Fibroblast of villous mesenchyme (primary cell): Measurements from ENCODE around the gene COX6A2. TPM values are rescaled to one million over a fixed set of nuclear protein-coding genes. Genes with fewer than 3 reads are reported as not detected.
"Not testable (repeated sequence)": the region's sequence is repeated elsewhere in the genome, so short reads cannot be mapped to it uniquely, and the experiment has no call there.

Experiments used
- DNase-seq: peaks from one replicate; pipeline ENCODE4 v3.0.0-alpha.2; 2010; ENCODE audit warnings: low read depth
- H3K4me3 ChIP-seq: 2 replicates; pipeline ENCODE4 v1.5.1; 2011; ENCODE audit warnings: low read depth, mild to moderate bottlenecking, low read length
- total RNA-seq: library from RNA; depleted of rRNA; stranded (reverse); fragments of >200 nt; gene quantifications from 2 replicates; pipeline ENCODE4 v1.2.3, GENCODE V29; 2012
- TF ChIP-seq, protein P1 (sequence below): IDR thresholded peaks from 2 replicates; pipeline ENCODE4 v1.5.1; 2012; ENCODE audit warnings: low read depth, mild to moderate bottlenecking, low read length; ENCODE audit not compliant: insufficient read depth

Gene COX6A2
- total RNA-seq, 1 donor: not detected

DNA sequence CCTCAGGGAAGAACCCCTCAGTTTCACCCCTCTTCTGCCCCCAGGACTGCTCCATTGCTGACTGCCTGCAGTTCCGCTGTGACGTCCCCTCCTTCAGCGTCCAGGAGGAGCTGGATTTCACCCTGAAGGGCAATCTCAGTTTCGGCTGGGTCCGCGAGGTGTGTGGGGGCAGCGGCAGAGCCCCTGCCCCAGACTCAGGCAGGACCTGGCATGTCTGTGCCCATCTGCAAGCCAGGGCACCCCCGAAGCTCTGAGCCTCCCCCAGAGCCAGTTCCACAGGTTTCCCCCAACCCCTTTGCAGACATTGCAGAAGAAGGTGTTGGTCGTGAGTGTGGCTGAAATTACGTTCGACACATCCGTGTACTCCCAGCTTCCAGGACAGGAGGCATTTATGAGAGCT, 4.4 kb downstream of the COX6A2 start:
- TF ChIP-seq, protein P1, sequence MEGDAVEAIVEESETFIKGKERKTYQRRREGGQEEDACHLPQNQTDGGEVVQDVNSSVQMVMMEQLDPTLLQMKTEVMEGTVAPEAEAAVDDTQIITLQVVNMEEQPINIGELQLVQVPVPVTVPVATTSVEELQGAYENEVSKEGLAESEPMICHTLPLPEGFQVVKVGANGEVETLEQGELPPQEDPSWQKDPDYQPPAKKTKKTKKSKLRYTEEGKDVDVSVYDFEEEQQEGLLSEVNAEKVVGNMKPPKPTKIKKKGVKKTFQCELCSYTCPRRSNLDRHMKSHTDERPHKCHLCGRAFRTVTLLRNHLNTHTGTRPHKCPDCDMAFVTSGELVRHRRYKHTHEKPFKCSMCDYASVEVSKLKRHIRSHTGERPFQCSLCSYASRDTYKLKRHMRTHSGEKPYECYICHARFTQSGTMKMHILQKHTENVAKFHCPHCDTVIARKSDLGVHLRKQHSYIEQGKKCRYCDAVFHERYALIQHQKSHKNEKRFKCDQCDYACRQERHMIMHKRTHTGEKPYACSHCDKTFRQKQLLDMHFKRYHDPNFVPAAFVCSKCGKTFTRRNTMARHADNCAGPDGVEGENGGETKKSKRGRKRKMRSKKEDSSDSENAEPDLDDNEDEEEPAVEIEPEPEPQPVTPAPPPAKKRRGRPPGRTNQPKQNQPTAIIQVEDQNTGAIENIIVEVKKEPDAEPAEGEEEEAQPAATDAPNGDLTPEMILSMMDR: no peak
- H3K4me3 ChIP-seq: no peak overlapping the region
- no peak for DNase-seq

- no peak for DNase-seq
- TF ChIP-seq, protein P1: no peak
- no peak overlapping the region for H3K4me3 ChIP-seq
These were observed 4.9 kb downstream of the COX6A2 start for GRCh38 chr16:31423241-31423640.

GRCh38 chr16:31421587-31421986, 6.6 kb downstream of the COX6A2 start:
- DNase-seq: no peak
- no peak overlapping the region for H3K4me3 ChIP-seq

DNA sequence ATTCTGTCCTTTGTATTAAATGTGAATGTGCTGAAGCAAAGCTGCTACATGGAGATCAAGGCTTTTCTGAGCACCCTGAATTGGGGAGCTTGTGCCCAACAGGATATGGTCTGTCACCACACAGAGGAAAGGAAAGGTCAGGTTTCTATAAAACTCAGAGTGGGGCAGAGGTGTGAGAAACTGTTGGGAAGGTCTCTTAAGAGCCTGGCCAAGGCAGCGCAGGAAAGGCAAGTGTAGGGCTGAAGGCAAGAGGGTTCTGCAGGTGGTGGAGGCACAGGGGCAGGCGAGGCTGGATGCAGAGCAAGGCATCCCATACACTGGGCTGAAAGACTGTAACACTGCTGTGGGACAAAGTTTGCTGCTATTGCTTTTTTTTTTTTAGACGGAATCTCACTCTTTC, 8.1 kb downstream of the COX6A2 start:
- TF ChIP-seq, protein P1: no peak
- H3K4me3 ChIP-seq: no peak overlapping the region
- no peak for DNase-seq

More at GRCh38 chr16:31421587-31421986, 6.6 kb downstream of the COX6A2 start:
- TF ChIP-seq, protein P1: no peak

GRCh38 chr16:31417916-31418315, 10.2 kb downstream of the COX6A2 start:
- DNase-seq: no peak
- TF ChIP-seq, protein P1: no peak
- no peak overlapping the region for H3K4me3 ChIP-seq

- not testable (repeated sequence) for DNase-seq, H3K4me3 ChIP-seq
These were observed 11.1 kb downstream of the COX6A2 start for GRCh38 chr16:31417036-31417435.

DNA sequence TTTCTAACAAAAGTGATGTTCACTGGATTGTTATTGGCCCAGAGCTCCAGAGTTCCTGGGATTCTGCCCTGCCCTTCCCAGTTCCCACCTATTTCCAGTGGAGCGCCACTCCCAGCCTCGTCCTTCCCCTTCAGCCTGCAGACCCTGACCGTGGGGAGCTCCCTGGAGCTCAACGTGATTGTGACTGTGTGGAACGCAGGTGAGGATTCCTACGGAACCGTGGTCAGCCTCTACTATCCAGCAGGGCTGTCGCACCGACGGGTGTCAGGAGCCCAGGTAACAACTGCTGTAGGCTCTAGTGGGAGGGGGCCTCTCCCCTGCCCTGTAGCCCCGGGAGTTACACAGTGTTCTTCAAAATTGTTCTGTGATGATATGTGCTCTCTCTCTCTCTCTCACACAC, 11.8 kb downstream of the COX6A2 start:
- no peak overlapping the region for H3K4me3 ChIP-seq
- DNase-seq: no peak
- TF ChIP-seq, protein P1: no peak
